ENCODE measurements around the gene ATG7.

Gene ATG7

GRCh38 chr3:11304175-11304574 lies 32.0 kb downstream of the ATG7 start:
- 100% methylated on average over 2 of the region's 6 CpGs for WGBS (ENCODE audit: insufficient coverage)
- no peak overlapping the region for H3K4me3 ChIP-seq (ENCODE audit: control insufficient read depth in 1 of 7, extremely low read depth in 1 of 7, insufficient read depth in 4 of 7, low read depth in 2 of 7, low read length in 6 of 7)
- H3K27me3 ChIP-seq (replicated peaks in 2 of 5; ENCODE audit: control insufficient read depth in 4 of 5, insufficient read depth in 5 of 5, low read length in 4 of 5): no peaks in the 10 kb centered on the region
- H3K27ac ChIP-seq (ENCODE audit: insufficient read depth in 1 of 2, low read depth in 1 of 2, low read length in 2 of 2, poor library complexity in 1 of 2, severe bottlenecking in 2 of 2): no peak overlapping the region
- no peaks in the 10 kb centered on the region for H3K9me3 ChIP-seq (ENCODE audit: control extremely low read depth in 1 of 5, control insufficient read depth in 4 of 5, insufficient read depth in 2 of 5, low read depth in 1 of 5, low read length in 4 of 5)
- H3K4me1 ChIP-seq (ENCODE audit: control extremely low read depth in 1 of 4, control insufficient read depth in 4 of 4, insufficient read depth in 4 of 4, low read length in 3 of 4): peaks cover 0 to 18% (median 0%) of the 10 kb centered on the region in 4 experiments
- DNase-seq: peak in 2 of 3 donors; percentile 28 to 62
- CTCF ChIA-PET: no interaction called here
- H3K36me3 ChIP-seq (ENCODE audit: control insufficient read depth in 4 of 4, insufficient read depth in 4 of 4, low read length in 3 of 4): peaks cover 10 to 54% (median 28%) of the 10 kb centered on the region in 4 experiments
- POLR2A ChIA-PET: no interaction called here

DNA sequence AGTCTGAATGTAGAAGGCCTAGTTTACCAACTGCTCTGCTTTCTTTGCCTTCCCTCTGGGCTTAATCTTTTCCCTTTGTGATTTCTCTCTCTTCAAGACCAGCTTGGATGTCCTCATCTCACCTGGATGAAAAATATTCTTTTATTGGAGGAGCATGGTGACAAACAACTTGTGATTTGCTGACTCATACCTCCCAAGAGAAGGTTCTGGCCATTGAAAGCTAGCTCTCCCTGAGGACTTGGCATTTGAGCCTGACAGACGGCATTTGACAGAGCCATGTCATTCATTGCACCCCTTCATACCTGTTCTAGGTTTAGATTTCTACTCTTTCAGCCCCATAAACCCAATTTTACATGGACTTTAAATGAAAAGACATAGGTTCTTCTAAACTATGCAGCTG lies 33.3 kb downstream of the ATG7 start:
- Histone ChIP-seq H3K36me3 (ENCODE audit: control insufficient read depth in 4 of 4, insufficient read depth in 4 of 4, low read length in 3 of 4) (peaks cover 10 to 56% (median 32%) of the 10 kb centered on the region in 4 experiments), H3K9me3 (ENCODE audit: control extremely low read depth in 1 of 5, control insufficient read depth in 4 of 5, insufficient read depth in 2 of 5, low read depth in 1 of 5, low read length in 4 of 5) (no peaks in the 10 kb centered on the region), H3K4me1 (ENCODE audit: control extremely low read depth in 1 of 4, control insufficient read depth in 4 of 4, insufficient read depth in 4 of 4, low read length in 3 of 4) (peaks cover 0 to 18% (median 0%) of the 10 kb centered on the region in 4 experiments), H3K4me3 (ENCODE audit: control insufficient read depth in 1 of 7, extremely low read depth in 1 of 7, insufficient read depth in 4 of 7, low read depth in 2 of 7, low read length in 6 of 7) (no peak overlapping the region), H3K27me3 (replicated peaks in 2 of 5; ENCODE audit: control insufficient read depth in 4 of 5, insufficient read depth in 5 of 5, low read length in 4 of 5) (no peaks in the 10 kb centered on the region), H3K27ac (ENCODE audit: insufficient read depth in 1 of 2, low read depth in 1 of 2, low read length in 2 of 2, poor library complexity in 1 of 2, severe bottlenecking in 2 of 2) (no peak overlapping the region)
- ChIA-PET CTCF (interaction anchor here (1.2 kb wide), 1 partner anchor 16 kb away, joined by 3 read pairs; no protein-coding TSS in a partner anchor), POLR2A (no interaction called here)
- no CpG with 5 or more reads among the region's 1 CpG for WGBS (ENCODE audit: insufficient coverage)
- DNase-seq: peak in 1 of 3 donors; percentile 19

- Histone ChIP-seq H3K27ac (ENCODE audit: insufficient read depth in 1 of 2, low read depth in 1 of 2, low read length in 2 of 2, poor library complexity in 1 of 2, severe bottlenecking in 2 of 2) (peak overlapping the region in 1 of 2 experiments; percentile 56), H3K4me3 (ENCODE audit: control insufficient read depth in 1 of 7, extremely low read depth in 1 of 7, insufficient read depth in 4 of 7, low read depth in 2 of 7, low read length in 6 of 7) (no peak overlapping the region), H3K4me1 (ENCODE audit: control extremely low read depth in 1 of 4, control insufficient read depth in 4 of 4, insufficient read depth in 4 of 4, low read length in 3 of 4) (peaks cover 0 to 18% (median 0%) of the 10 kb centered on the region in 4 experiments), H3K36me3 (ENCODE audit: control insufficient read depth in 4 of 4, insufficient read depth in 4 of 4, low read length in 3 of 4) (peaks cover 7 to 56% (median 33%) of the 10 kb centered on the region in 4 experiments), H3K9me3 (ENCODE audit: control extremely low read depth in 1 of 5, control insufficient read depth in 4 of 5, insufficient read depth in 2 of 5, low read depth in 1 of 5, low read length in 4 of 5) (no peaks in the 10 kb centered on the region), H3K27me3 (replicated peaks in 2 of 5; ENCODE audit: control insufficient read depth in 4 of 5, insufficient read depth in 5 of 5, low read length in 4 of 5) (no peaks in the 10 kb centered on the region)
- DNase-seq: peak in 2 of 3 donors; percentile 38 to 89
- CTCF ChIA-PET: interaction anchor here (1.2 to 1.3 kb wide), 3 partner anchors 9 to 28 kb away, joined by 3 to 5 read pairs (median 3); no protein-coding TSS in a partner anchor
- WGBS (ENCODE audit: insufficient coverage): 52% methylated on average over 5 of the region's 5 CpGs
- POLR2A ChIA-PET: no interaction called here
These were observed 34.8 kb downstream of the ATG7 start for GRCh38 chr3:11306817-11307589.

DNA sequence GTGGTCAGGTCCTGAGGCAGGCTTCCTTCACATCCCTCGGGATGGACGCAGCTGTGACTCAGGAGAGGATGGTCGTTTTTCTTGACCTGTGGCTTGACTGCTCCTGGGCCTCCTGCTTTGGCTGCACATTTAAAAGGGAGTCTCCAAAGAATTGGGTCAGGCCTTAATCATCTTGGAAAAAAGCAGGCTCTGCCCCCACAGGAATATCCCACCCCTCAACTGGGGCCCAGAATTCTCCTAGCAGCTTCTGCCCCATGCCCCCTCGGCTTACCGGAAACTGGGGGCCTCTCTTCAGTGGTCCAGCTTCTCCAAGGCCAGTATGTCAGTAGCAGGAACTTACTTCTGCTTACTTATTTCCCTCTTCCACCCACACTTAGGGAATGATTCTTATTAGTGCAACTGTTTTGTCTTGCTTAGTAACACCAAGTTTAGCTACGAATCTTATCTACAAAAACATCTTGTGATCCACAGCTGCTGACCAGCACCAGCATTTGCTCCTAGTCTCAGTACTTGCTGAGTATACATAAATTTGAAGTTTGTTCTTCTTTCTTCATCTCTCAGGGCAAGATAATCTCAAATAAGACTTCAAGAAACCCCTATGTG lies 35.7 kb downstream of the ATG7 start:
- POLR2A ChIA-PET: no interaction called here
- Histone ChIP-seq H3K27ac (ENCODE audit: insufficient read depth in 1 of 2, low read depth in 1 of 2, low read length in 2 of 2, poor library complexity in 1 of 2, severe bottlenecking in 2 of 2) (peak overlapping the region in 1 of 2 experiments; percentile 56), H3K4me1 (ENCODE audit: control extremely low read depth in 1 of 4, control insufficient read depth in 4 of 4, insufficient read depth in 4 of 4, low read length in 3 of 4) (peaks cover 0 to 18% (median 0%) of the 10 kb centered on the region in 4 experiments), H3K27me3 (replicated peaks in 2 of 5; ENCODE audit: control insufficient read depth in 4 of 5, insufficient read depth in 5 of 5, low read length in 4 of 5) (no peaks in the 10 kb centered on the region), H3K9me3 (ENCODE audit: control extremely low read depth in 1 of 5, control insufficient read depth in 4 of 5, insufficient read depth in 2 of 5, low read depth in 1 of 5, low read length in 4 of 5) (no peaks in the 10 kb centered on the region), H3K4me3 (ENCODE audit: control insufficient read depth in 1 of 7, extremely low read depth in 1 of 7, insufficient read depth in 4 of 7, low read depth in 2 of 7, low read length in 6 of 7) (no peak overlapping the region), H3K36me3 (ENCODE audit: control insufficient read depth in 4 of 4, insufficient read depth in 4 of 4, low read length in 3 of 4) (peaks cover 5 to 57% (median 34%) of the 10 kb centered on the region in 4 experiments)
- WGBS (ENCODE audit: insufficient coverage): 75% methylated on average over 5 of the region's 6 CpGs
- peak in 1 of 3 donors; percentile 93 for DNase-seq
- CTCF ChIA-PET: no interaction called here

- no peak overlapping the region for H3K4me3 ChIP-seq (ENCODE audit: control insufficient read depth in 1 of 7, extremely low read depth in 1 of 7, insufficient read depth in 4 of 7, low read depth in 2 of 7, low read length in 6 of 7)
- no peak for DNase-seq
- no peaks in the 10 kb centered on the region for H3K27me3 ChIP-seq (replicated peaks in 2 of 5; ENCODE audit: control insufficient read depth in 4 of 5, insufficient read depth in 5 of 5, low read length in 4 of 5)
- H3K27ac ChIP-seq (ENCODE audit: insufficient read depth in 1 of 2, low read depth in 1 of 2, low read length in 2 of 2, poor library complexity in 1 of 2, severe bottlenecking in 2 of 2): no peak overlapping the region
- CTCF ChIA-PET: interaction anchor here (1.0 kb wide), 1 partner anchor 12 kb away, joined by 3 read pairs; no protein-coding TSS in a partner anchor
- peaks cover 9 to 59% (median 40%) of the 10 kb centered on the region in 4 experiments for H3K36me3 ChIP-seq (ENCODE audit: control insufficient read depth in 4 of 4, insufficient read depth in 4 of 4, low read length in 3 of 4)
- H3K4me1 ChIP-seq (ENCODE audit: control extremely low read depth in 1 of 4, control insufficient read depth in 4 of 4, insufficient read depth in 4 of 4, low read length in 3 of 4): peaks cover 0 to 15% (median 0%) of the 10 kb centered on the region in 4 experiments
- POLR2A ChIA-PET: no interaction called here
- WGBS (ENCODE audit: insufficient coverage): 100% methylated on average over 1 of the region's 5 CpGs
- no peaks in the 10 kb centered on the region for H3K9me3 ChIP-seq (ENCODE audit: control extremely low read depth in 1 of 5, control insufficient read depth in 4 of 5, insufficient read depth in 2 of 5, low read depth in 1 of 5, low read length in 4 of 5)
These were observed 38.1 kb downstream of the ATG7 start for GRCh38 chr3:11310258-11310657.

DNA sequence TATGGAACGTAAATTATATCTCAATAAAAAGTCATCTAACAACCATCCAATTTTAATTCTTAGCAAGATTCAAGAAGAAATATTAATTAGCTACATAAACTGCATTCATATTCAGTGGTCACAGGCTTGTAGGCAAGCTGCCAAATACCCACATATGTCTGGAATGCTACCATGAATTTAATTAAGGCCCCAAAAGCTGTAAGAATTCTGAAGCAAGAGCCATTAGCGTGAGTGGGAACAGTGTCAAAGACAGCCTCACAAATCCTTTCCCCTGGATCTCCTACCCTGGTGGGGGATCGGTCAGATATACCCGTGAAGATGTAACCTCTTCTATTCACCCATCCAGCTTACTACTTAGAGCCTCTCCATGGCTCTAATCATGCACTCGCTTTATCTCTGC lies 40.0 kb downstream of the ATG7 start:
- WGBS (ENCODE audit: insufficient coverage): 100% methylated on average over 1 of the region's 5 CpGs
- POLR2A ChIA-PET: no interaction called here
- DNase-seq: no peak
- Histone ChIP-seq H3K4me3 (ENCODE audit: control insufficient read depth in 1 of 7, extremely low read depth in 1 of 7, insufficient read depth in 4 of 7, low read depth in 2 of 7, low read length in 6 of 7) (no peak overlapping the region), H3K27ac (ENCODE audit: insufficient read depth in 1 of 2, low read depth in 1 of 2, low read length in 2 of 2, poor library complexity in 1 of 2, severe bottlenecking in 2 of 2) (no peak overlapping the region), H3K9me3 (ENCODE audit: control extremely low read depth in 1 of 5, control insufficient read depth in 4 of 5, insufficient read depth in 2 of 5, low read depth in 1 of 5, low read length in 4 of 5) (no peaks in the 10 kb centered on the region), H3K4me1 (ENCODE audit: control extremely low read depth in 1 of 4, control insufficient read depth in 4 of 4, insufficient read depth in 4 of 4, low read length in 3 of 4) (peaks cover 0 to 1% (median 0%) of the 10 kb centered on the region in 4 experiments), H3K36me3 (ENCODE audit: control insufficient read depth in 4 of 4, insufficient read depth in 4 of 4, low read length in 3 of 4) (peaks cover 12 to 66% (median 41%) of the 10 kb centered on the region in 4 experiments), H3K27me3 (replicated peaks in 2 of 5; ENCODE audit: control insufficient read depth in 4 of 5, insufficient read depth in 5 of 5, low read length in 4 of 5) (no peaks in the 10 kb centered on the region)
- CTCF ChIA-PET: interaction anchor here (0.7 to 2.0 kb wide), 6 partner anchors 10 to 76 kb away, joined by 3 to 4 read pairs (median 3); partner anchors contain the start of gene ATG7

- ChIA-PET POLR2A (no interaction called here), CTCF (no interaction called here)
- 96% methylated on average over 4 of the region's 9 CpGs for WGBS (ENCODE audit: insufficient coverage)
- H3K4me3 ChIP-seq (ENCODE audit: control insufficient read depth in 1 of 7, extremely low read depth in 1 of 7, insufficient read depth in 4 of 7, low read depth in 2 of 7, low read length in 6 of 7): no peak overlapping the region
- peaks cover 10 to 61% (median 39%) of the 10 kb centered on the region in 4 experiments for H3K36me3 ChIP-seq (ENCODE audit: control insufficient read depth in 4 of 4, insufficient read depth in 4 of 4, low read length in 3 of 4)
- H3K27ac ChIP-seq (ENCODE audit: insufficient read depth in 1 of 2, low read depth in 1 of 2, low read length in 2 of 2, poor library complexity in 1 of 2, severe bottlenecking in 2 of 2): no peak overlapping the region
- no peak for DNase-seq
- no peaks in the 10 kb centered on the region for H3K27me3 ChIP-seq (replicated peaks in 2 of 5; ENCODE audit: control insufficient read depth in 4 of 5, insufficient read depth in 5 of 5, low read length in 4 of 5)
- no peaks in the 10 kb centered on the region for H3K9me3 ChIP-seq (ENCODE audit: control extremely low read depth in 1 of 5, control insufficient read depth in 4 of 5, insufficient read depth in 2 of 5, low read depth in 1 of 5, low read length in 4 of 5)
- no peaks in the 10 kb centered on the region for H3K4me1 ChIP-seq (ENCODE audit: control extremely low read depth in 1 of 4, control insufficient read depth in 4 of 4, insufficient read depth in 4 of 4, low read length in 3 of 4)
These were observed 45.1 kb downstream of the ATG7 start for GRCh38 chr3:11317300-11317699.
